HepG2 (cell line): ENCODE results near the gene PSD4.
A peak's percentile ranks its signal among the peaks of the same experiment; 100 is the strongest.

Experiments
- CEBPB ChIP-seq: IDR thresholded peaks from 2 replicates; pipeline ENCODE4 v1.6.1; 2011; ENCODE audit warnings: low read depth, low read length, improper control_type of control experiment, borderline replicate concordance
- ELF1 ChIP-seq: sonication (generic); formaldehyde crosslinking; IDR thresholded peaks from 2 replicates; pipeline ENCODE4 v1.4.0; 2020; ENCODE audit warnings: missing genetic modification reagents
- TCF7L2 ChIP-seq: IDR thresholded peaks from 2 replicates; pipeline ENCODE4 v1.6.1; 2011; ENCODE audit warnings: mild to moderate bottlenecking, low read depth, low read length, moderate library complexity
- ZNF180 ChIP-seq: sonication (generic); formaldehyde crosslinking; IDR thresholded peaks from 2 replicates; pipeline ENCODE4 v1.4.0; 2020; ENCODE audit warnings: low read depth, missing genetic modification reagents, borderline replicate concordance
- ZNF207 ChIP-seq: fragments of 450-650 bp; IDR thresholded peaks from 2 replicates; pipeline ENCODE4 v1.6.1; 2016; ENCODE audit warnings: antibody characterized with exemption, borderline replicate concordance
- ZNF274 ChIP-seq: sonication (generic); formaldehyde crosslinking; IDR thresholded peaks from 2 replicates; pipeline ENCODE4 v1.5.1; 2020; ENCODE audit warnings: mild to moderate bottlenecking, missing genetic modification reagents
- TF ChIP-seq, protein P1 (sequence below): sonication (generic); formaldehyde crosslinking; IDR thresholded peaks from 2 replicates; pipeline ENCODE4 v1.5.0; 2020; ENCODE audit warnings: mild to moderate bottlenecking, missing genetic modification reagents, moderate library complexity
- TF ChIP-seq, protein P2 (sequence below): sonication (generic); formaldehyde crosslinking; conservative IDR thresholded peaks from 2 replicates; pipeline ENCODE4 v1.4.0; 2020; ENCODE audit warnings: missing genetic modification reagents

DNA sequence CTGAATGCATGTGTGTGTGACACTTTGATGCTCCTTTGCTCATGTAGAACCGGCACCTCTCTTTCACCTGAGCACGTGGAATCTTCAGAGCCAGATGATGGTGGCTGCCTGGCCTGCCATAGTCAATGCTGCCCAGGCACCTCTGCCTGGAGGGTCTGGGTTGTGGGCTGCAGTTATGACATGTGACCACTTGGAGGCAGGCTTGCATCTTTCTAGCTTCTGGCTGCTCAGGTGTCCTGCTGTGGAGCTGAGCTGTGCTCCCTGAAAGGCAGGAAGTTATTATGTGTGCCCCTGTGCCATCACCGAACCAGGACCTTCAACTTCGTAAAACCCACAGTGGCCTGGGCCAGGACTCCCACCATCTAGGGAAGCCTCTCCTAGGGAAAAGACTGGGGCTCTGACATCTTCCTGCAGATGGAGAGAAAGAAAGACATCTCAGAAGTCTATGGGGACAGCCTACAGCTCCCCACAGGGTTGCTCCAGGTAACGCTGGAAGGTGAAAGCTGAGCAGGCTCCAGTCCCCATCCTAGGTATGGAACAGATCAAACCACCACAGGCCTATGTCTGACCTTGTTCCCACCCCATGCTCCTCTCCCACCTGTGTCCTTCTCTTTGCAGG is 30.2 kb downstream of the PSD4 start:
- TF ChIP-seq ZNF180 (no peak), ELF1 (CRISPR knock-in tag) (peak; percentile 51), ZNF207 (no peak), CEBPB (no peak), ZNF274 (CRISPR knock-in tag) (0 out of 2 replicates have a peak, but pooled peaks have one; percentile 63), TCF7L2 (no peak)
- TF ChIP-seq, protein P1, sequence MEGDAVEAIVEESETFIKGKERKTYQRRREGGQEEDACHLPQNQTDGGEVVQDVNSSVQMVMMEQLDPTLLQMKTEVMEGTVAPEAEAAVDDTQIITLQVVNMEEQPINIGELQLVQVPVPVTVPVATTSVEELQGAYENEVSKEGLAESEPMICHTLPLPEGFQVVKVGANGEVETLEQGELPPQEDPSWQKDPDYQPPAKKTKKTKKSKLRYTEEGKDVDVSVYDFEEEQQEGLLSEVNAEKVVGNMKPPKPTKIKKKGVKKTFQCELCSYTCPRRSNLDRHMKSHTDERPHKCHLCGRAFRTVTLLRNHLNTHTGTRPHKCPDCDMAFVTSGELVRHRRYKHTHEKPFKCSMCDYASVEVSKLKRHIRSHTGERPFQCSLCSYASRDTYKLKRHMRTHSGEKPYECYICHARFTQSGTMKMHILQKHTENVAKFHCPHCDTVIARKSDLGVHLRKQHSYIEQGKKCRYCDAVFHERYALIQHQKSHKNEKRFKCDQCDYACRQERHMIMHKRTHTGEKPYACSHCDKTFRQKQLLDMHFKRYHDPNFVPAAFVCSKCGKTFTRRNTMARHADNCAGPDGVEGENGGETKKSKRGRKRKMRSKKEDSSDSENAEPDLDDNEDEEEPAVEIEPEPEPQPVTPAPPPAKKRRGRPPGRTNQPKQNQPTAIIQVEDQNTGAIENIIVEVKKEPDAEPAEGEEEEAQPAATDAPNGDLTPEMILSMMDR, result peak; percentile 100
- TF ChIP-seq, protein P2, sequence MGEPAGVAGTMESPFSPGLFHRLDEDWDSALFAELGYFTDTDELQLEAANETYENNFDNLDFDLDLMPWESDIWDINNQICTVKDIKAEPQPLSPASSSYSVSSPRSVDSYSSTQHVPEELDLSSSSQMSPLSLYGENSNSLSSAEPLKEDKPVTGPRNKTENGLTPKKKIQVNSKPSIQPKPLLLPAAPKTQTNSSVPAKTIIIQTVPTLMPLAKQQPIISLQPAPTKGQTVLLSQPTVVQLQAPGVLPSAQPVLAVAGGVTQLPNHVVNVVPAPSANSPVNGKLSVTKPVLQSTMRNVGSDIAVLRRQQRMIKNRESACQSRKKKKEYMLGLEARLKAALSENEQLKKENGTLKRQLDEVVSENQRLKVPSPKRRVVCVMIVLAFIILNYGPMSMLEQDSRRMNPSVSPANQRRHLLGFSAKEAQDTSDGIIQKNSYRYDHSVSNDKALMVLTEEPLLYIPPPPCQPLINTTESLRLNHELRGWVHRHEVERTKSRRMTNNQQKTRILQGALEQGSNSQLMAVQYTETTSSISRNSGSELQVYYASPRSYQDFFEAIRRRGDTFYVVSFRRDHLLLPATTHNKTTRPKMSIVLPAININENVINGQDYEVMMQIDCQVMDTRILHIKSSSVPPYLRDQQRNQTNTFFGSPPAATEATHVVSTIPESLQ (CRISPR knock-in tag), result no peak
